Measurements from ENCODE around the gene MBOAT2.

Gene MBOAT2

DNA sequence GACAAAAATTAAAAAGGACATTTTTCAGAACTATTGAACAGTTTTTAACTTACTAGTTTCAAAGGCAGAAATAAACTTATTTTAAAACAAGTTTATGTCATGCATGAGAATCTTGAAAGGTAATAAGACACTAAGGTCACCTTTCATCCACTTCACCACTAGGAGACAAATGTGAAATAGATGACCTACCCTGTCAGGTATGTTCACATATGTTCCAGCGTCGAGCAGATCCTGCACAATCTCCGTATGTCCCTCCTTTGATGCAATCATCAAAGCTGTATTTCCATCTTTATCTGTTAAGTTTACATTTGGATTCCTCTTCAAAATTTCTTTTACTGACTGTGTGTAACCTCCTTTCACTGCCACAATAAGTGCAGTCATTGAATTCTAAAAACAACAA lies 200.7 kb downstream of the MBOAT2 start:
- in situ Hi-C loops (cut with MboI; ENCODE audit: low pct_unique_long_range_greater_than_20kb, low sequenced_read_pairs, unreplicated experiment), result no loop called here
- no peak for TF ChIP-seq CTCF (IDR thresholded peaks at IDR 0.05; ENCODE audit: extremely low read depth, insufficient read depth, missing control alignments)
- DNase-seq (ENCODE audit: low spot score), result no peak
